Measurements from ENCODE around the gene MRPS31.

DNA sequence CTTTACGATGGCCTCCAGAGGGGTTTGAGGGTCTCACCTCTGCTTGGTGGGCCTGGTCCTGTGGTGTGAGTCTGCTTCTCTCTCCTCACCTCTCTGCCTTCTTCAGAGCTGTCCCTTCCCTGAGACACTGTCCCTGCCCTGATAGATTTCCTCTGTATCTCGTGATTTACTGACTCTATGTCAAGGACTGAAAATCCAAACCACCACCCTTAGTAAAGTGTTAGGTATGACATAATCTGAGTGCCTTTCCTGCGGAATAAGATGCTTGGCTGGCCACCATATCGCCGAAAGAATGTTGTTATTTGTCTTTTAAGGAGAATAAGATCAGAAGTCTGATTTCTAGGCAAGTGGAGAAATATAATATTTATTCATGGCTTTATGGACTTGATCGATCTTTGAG, 25.7 kb upstream of the MRPS31 start:
- TF ChIP-seq, protein P1, sequence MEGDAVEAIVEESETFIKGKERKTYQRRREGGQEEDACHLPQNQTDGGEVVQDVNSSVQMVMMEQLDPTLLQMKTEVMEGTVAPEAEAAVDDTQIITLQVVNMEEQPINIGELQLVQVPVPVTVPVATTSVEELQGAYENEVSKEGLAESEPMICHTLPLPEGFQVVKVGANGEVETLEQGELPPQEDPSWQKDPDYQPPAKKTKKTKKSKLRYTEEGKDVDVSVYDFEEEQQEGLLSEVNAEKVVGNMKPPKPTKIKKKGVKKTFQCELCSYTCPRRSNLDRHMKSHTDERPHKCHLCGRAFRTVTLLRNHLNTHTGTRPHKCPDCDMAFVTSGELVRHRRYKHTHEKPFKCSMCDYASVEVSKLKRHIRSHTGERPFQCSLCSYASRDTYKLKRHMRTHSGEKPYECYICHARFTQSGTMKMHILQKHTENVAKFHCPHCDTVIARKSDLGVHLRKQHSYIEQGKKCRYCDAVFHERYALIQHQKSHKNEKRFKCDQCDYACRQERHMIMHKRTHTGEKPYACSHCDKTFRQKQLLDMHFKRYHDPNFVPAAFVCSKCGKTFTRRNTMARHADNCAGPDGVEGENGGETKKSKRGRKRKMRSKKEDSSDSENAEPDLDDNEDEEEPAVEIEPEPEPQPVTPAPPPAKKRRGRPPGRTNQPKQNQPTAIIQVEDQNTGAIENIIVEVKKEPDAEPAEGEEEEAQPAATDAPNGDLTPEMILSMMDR (IDR thresholded peaks at IDR 0.05) = no peak
- no peak for TF ChIP-seq POLR2A (IDR thresholded peaks at IDR 0.05)
